ENCODE measurements around the gene PSMB2.
"Not testable (repeated sequence)": the region's sequence is repeated elsewhere in the genome, so short reads cannot be mapped to it uniquely, and the experiment has no call there.

PSMB2 gene

DNA sequence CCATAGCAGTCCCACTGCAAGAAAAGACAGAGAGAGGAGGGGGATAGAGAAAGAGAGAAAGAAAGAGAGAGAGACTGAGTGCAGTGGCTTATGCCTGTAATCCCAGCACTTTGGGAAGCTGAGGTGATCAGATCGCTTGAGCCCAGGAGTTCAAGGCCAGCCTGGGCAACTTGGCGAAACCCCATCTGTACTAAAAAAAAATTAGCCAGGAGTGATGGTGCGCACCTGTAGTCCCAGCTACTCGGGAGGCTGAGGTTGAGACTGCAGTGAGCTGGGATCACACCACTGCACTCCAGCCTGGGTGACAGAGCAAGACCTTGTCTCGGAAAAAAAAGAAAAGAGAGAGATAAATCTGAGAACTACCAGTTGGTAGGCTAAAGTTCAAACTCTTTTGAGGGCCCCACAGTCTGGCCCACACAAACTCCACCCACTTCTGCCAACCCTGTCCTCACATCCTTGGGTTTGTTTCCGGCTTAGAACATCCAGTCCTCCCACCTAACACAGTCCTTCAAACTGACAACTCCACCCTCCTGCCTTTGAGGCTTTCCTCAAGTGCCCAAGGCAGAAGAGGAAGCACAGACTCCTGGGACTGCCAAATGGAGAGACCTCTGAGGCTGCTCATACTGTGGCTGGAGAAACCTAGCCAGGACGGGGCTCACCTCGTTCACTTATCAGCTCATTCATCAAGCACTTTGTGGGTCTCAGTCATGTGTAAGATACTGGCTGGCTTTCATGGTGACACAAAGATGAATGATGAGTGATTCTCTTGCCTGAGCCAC is 48.1 kb downstream of the PSMB2 start:
- no peak for DNase-seq (ENCODE audit: low read depth in 2 of 2)

GRCh38 chr1:35591211-35591610 is 50.1 kb downstream of the PSMB2 start:
- DNase-seq (ENCODE audit: low read depth in 2 of 2) = no peak

- DNase-seq (ENCODE audit: low read depth in 2 of 2) = no peak
Observed at GRCh38 chr1:35590476-35591040, 50.8 kb downstream of the PSMB2 start.

DNA sequence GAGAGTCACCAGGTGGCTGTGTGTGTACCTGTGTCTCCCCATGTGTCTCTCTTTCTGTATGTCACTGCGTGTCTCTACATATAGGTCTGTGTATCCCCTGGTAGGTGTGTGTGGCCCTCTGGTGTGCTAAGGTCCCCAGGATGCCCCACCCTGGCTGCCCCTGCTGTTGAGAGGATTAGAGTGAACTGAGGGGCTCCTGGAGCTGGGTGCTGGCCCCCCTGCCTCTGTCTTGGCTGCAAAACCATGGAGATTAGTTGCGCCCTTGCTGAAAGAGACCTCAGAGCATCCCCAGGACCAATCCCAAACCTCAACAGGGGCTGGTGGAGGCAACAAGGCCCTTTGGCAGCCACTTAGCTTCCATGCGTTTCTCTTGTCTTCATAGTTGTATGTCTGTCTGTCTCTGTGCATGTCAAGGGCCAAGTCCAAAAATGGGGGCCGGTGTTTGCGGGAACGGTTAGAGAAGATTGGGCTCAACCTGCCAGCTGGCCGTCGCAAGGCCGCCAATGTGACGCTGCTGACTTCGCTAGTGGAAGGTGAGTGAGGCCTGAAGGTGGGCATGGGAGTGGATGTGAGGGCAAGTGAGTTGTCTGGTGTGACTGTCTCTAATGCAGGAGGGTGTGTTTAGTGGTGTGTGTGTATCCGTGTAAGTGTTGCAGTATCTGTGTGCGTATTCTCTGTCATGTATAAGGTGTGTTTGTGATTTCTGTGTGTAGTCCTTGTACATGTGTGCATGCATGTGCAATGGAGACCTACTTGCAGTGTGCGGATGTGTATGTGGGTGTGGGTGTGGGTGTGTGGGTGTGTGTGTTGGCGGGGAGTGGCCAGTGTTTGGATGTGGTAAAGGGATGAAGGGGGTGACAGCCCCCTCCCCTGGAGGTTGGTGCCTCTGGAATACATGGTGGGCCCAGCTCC is 51.6 kb downstream of the PSMB2 start:
- no peak for DNase-seq (ENCODE audit: low read depth in 2 of 2)

- no peak for DNase-seq (ENCODE audit: low read depth in 2 of 2)
Observed at GRCh38 chr1:35588197-35588910, 53.0 kb downstream of the PSMB2 start.

GRCh38 chr1:35587736-35588135 is 53.6 kb downstream of the PSMB2 start:
- DNase-seq (ENCODE audit: low read depth in 2 of 2) = no peak

DNA sequence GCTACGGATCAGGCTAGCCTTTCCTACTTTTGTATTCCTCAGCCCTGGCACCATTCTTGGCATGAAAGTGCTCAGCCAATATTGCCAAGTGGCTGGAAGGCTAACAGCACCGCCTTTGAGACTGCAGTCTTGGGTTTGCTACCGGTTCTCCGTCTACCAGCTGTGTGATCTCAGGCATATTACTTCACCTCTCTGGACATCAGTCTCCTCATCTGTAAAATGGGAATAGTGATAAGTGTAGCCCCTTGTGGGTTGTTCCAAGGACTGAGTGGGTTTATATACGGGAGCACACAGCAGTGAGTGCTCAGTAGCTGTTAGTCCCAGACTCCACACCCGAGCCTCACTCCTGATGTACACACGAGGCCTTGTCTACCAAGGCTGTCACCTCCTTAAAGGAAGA is 54.5 kb downstream of the PSMB2 start:
- DNase-seq (ENCODE audit: low read depth in 2 of 2) = no peak

- DNase-seq (ENCODE audit: low read depth in 2 of 2) = not testable (repeated sequence)
Observed at GRCh38 chr1:35585805-35586204, 55.5 kb downstream of the PSMB2 start.

GRCh38 chr1:35585281-35585680 is 56.0 kb downstream of the PSMB2 start:
- no peak for DNase-seq (ENCODE audit: low read depth in 2 of 2)

DNA sequence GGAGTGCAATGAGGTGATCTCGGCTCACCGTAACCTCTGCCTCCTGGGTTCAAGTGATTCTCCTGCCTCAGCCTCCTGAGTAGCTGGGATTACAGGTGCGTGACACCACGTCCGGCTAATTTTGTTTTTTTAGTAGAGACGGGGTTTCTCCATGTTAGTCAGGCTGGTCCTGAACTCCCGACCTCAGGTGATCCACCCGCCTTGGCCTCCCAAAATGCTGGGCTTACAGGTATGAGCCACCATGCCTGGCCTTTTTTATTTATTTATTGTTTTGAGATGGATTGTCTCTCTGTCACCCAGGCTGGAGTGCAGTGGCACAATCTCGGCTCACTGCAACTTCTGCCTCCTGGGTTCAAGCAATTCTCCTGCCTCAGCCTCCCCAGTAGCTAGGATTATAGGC is 59.7 kb downstream of the PSMB2 start:
- not testable (repeated sequence) for DNase-seq (ENCODE audit: low read depth in 2 of 2)

GRCh38 chr1:35580949-35581388 is 60.4 kb downstream of the PSMB2 start:
- DNase-seq (ENCODE audit: low read depth in 2 of 2) = no peak

GRCh38 chr1:35577071-35577998 is 64.0 kb downstream of the PSMB2 start:
- DNase-seq (ENCODE audit: low read depth in 2 of 2) = peak; percentile 32 to 34

- not testable (repeated sequence) for DNase-seq (ENCODE audit: low read depth in 2 of 2)
Observed at GRCh38 chr1:35576766-35577070, 64.6 kb downstream of the PSMB2 start.

DNA sequence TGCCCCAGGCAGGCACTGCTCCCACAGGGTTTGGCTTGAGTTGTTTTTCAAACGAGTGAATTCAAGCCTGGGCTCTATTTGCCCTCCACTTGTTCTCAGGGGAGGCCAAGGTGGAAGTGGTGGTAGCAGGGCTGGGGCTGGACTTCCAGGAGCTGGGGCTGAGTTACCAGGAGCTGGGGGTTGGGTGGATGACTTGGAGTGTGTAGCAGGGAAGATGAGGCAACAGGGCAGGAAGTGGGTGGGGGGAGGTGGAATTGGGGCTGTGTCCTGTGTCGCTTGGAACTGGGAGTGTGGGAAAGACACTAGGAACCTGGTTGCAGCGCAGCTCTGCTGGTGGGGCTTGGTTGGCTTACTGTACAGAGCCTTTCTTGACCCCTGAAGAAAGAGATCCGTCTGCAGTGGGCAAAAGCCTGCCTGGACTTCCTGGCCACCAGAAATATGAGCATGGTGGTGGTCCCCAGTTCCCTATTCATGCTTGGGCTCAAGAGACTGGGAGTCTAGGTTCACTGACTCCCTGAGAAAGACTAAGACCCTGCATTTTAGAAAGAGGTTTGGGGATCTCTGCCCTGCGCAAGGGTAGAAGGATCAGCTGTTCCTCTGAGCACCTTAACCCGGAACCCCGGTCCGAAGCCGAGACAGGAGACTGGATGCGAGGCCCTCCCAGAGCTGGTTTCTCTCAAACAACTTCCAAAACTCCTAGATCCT is 65.1 kb downstream of the PSMB2 start:
- DNase-seq (ENCODE audit: low read depth in 2 of 2) = no peak

DNA sequence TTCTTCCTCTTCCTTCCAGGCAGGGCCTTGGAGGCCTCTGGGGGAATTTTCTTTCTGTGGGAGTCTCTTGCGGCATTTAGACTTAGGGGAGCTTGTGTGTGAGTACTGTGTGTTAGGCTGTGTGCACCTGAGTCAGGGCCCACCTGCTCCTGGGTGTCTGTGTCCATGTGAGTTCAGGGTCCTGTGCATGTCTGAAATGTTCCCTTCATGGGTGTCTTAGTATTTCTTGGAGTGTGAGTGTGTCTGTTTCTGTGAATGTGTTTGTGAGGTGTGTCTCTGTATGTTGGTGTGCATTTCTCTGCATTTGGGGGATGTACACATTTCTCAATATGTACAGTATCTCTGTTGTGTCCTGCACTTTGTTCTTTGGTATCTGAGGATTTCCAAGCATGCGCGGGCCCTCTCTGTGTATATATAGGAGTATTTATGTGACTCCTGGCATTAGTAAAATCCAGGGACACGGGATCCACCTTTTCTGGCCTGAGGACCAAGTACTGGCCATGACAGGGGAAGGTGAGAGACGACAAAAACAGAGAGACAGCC is 65.8 kb downstream of the PSMB2 start:
- no peak for DNase-seq (ENCODE audit: low read depth in 2 of 2)

DNA sequence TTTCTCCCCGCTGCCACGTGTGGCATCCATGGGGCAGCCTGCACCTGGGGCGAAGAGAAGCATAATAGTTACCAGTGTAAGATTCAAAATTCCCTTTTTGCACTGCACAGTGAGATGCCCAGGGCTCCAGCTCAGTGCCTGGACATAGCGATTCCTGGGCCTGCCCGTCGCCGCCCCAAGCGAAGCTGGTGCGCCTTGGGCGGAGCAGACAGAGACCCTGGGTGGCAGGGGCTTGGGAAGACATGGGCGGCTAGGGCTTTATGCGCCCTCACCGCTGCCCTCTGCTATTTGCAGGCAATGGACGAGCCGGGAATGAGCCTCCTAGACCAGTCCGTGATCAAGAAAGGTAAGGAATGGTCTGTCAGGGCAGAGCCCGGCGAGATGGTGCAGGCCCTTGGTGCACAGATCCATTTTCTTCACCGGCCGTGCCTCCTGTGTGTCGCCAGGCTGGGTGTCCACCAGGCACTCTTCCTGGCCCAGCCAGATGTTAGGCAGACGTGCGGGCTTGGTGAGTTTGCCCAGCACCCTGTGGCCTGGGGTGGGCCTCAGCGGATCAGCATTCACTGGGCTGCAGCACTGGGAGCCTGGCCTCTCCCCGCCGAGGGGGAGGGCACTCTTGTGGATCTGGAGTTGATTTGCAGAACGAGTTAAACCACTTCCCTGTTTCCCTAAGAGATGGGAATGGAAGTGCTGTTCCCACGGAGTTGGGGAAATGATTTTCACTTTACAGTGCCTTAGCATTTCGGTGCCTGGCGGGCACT is 66.5 kb downstream of the PSMB2 start:
- no peak for DNase-seq (ENCODE audit: low read depth in 2 of 2)

GRCh38 chr1:35574125-35574654 is 67.1 kb downstream of the PSMB2 start:
- no peak for DNase-seq (ENCODE audit: low read depth in 2 of 2)

- no peak for DNase-seq (ENCODE audit: low read depth in 2 of 2)
Observed at GRCh38 chr1:35573198-35574124, 67.9 kb downstream of the PSMB2 start, which contains the start of gene TFAP2E. TSS of gene TFAP2E (plus strand) at chr1:35573314. CDS start at chr1:35573578, 264 bp downstream.

Data from stimulated activated CD8-positive, alpha-beta memory T cell treated with anti-CD3 and anti-CD28 coated beads, Interleukin-7, amount 100 ng/mL, for 1 hour (primary cell).